Stimulated activated CD4-positive, alpha-beta T cell treated with anti-CD3 and anti-CD28 coated beads, Interleukin-15, amount 100 ng/mL, for 24 hours (primary cell): Measurements from ENCODE around the gene SRRT.
A peak's percentile ranks its signal among the peaks of the same experiment; 100 is the strongest.

Experiments used
- DNase-seq: peaks from one replicate; pipeline ENCODE4 v3.0.0-alpha.2; 2020

SRRT gene

GRCh38 chr7:100882785-100883526, 8.1 kb downstream of the SRRT start:
- DNase-seq, result no peak

- DNase-seq, result no peak
Observed at GRCh38 chr7:100884736-100885439, 10.0 kb downstream of the SRRT start.

GRCh38 chr7:100885440-100886141, 10.7 kb downstream of the SRRT start:
- no peak for DNase-seq

- DNase-seq, result no peak
Observed at GRCh38 chr7:100886142-100886935, 11.4 kb downstream of the SRRT start.

DNA sequence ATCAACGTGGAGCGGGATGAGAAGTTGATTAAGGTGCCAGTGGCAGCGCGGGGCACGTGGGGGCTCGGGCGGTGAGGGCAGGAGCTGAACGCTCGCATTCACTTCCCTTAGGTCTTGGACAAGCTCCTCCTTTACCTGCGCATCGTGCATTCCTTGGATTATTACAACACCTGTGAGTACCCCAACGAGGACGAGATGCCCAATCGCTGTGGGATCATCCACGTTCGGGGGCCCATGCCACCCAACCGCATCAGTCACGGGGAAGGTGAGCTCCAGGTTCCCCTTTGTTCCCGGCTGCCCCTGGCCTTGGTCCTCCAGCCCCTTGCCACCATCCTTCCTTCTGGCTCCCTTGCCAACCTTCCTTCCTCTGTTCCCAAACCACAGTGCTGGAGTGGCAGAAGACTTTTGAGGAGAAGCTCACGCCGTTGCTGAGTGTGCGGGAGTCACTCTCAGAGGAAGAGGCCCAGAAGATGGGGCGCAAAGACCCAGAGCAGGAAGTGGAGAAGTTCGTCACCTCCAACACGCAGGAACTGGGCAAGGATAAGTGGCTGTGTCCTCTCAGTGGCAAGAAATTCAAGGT, 12.1 kb downstream of the SRRT start:
- DNase-seq, result peak; percentile 41

- peak; percentile 71 for DNase-seq
Observed at GRCh38 chr7:100887516-100888290, 12.8 kb downstream of the SRRT start.

DNA sequence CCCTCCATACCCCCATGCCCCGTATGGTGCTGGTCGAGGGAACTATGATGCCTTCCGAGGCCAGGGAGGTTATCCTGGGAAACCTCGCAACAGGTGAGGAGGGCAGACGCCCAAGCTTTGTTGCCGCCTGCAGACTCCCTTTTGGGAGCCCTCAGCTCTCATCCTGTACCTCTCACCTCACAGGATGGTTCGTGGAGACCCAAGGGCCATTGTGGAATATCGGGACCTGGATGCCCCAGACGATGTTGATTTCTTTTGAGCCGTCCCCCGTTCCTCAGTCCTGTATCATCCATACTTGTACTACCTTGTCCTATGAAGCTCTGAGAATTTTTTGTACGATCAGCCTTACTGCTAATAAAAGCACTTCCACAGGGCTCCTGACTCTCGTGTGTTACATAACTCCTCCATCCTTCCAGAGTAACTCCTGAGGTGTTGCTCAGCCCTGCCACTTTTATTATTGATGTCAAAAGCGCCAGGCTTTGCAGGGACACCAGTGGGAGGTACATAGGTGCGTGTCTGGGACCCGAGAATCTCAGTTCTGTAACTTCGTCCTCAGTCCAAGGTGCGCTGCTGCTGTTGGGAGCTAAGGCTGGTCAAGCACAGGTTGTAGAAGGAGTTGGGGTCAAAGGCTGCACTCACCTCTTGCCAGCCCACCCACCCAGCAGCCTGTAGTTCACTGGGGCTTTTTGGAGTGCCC, 13.5 kb downstream of the SRRT start:
- DNase-seq, result no peak

GRCh38 chr7:100888988-100889750, 14.3 kb downstream of the SRRT start, which contains the start of gene UFSP1:
Gene UFSP1 (minus strand): TSS chr7:100889715. CDS start chr7:100889271, 444 bp downstream.
- no peak for DNase-seq

GRCh38 chr7:100890653-100891567, 16.0 kb downstream of the SRRT start:
- DNase-seq, result peak; percentile 29

DNA sequence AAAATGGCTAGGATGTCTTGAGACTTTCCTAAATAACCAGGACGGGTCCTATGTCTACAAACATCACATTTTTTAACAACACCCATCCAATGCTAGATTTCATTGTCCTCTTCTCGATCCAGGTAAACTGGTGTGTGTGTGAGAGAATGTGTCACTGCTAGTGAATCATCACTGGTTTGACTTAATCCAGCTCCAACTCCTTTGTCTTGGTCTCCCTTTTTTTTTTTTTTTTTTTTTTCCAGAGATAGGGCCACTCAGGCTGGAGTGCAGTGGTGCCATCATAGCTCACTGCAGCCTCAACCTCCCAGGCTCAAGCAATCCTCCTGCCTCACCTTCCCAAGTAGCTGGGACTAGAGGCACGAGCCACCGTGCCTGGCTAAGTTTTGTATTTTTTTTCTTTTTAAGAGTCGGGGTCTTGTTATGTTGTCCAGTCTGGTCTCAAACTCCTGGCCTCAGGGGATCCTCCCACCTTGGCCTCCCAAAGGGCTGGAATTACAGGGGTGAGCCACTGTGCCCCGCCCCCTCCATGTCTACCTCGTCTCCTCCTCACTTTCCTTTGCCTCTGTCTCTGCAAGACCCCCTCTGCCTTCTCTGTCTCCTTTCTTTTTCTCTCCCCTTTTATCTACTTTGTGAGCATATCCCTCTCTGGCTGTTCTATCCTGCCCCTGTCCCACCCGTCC, 16.8 kb downstream of the SRRT start:
- DNase-seq, result no peak

- no peak for DNase-seq
Observed at GRCh38 chr7:100892364-100893317, 17.7 kb downstream of the SRRT start.

DNA sequence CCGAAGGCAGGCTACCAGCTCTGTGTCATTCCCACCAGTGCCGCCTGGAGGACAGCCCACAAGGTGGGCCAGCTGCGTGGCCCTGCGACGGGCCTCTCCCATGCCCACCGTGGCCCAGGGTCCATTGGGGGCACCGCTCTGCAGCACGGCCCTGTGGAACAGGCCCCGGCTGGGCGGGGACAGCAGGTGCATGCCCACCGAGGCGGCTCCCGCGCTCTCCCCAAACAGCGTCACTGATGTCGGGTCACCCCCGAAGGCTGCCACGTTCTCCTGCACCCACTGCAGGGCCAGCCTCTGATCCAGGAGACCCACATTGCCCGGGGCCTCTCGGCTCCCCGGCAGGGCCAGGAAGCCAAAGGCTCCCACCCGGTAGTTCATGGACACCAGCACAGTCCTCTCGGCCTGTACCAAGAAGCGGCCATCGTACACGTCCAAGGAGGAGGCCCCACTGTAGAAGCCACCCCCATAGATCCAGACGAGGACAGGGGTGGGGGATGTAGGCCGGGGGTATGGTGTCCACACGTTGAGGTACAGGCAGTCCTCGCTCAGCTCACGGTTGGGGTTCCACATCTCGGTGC, 18.5 kb downstream of the SRRT start:
- DNase-seq, result no peak

- DNase-seq, result no peak
Observed at GRCh38 chr7:100893910-100894721, 19.2 kb downstream of the SRRT start.

DNA sequence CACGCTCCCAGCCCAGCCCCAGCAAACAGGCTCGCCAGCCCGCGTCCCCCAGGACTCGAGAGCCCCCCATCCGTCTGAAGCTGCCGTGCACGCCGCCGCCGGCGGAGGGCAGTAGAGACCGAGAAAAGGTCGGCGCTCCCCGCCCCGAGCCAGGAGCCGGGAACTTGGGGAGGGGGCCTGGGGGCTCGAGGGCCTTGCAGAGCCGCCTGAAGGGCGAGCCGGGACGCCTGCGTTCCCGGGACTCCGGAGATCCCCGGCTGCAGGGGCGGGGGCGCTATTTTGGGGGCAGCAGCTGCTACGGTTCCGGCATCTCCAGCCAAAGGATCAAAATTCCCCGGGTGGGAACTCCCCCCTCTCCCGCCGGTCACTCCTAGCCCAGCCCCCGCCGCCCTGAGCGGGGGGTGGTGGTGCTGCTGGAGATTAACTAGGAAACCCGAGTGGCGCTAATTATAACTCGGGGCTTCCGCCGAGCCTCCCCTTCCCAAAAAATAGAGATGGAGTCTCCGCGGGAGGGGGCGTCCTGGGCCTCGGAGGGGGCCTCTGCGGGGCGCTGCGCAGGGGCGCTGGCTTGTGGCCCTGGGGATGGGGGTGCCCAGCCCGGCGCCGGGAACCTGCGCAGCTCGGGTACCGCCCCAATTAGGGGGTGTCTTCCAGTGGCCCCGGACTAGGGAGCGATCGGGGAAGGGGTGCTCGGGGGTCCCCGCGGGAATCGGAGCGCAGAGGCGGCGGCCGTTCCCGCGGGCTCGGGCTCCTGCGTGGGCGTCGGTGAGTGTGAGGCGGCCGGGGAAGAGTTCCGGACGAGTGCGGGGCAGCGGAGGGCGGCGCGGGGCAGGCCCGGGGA, 20.2 kb downstream of the SRRT start:
- peak; percentile 68 for DNase-seq

DNA sequence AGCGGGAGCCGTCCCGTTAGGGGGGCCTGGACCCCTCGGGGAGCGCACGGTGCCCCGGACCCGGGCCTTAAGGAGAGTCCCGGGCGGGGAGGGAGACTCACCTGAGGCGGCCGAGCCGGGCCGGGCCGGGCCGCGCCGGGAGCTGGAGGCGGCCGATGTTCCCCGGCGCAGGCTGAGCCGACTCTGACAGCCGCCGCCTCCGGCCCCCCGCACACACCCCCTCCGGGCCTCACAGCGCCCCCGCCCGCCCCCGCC, 20.7 kb downstream of the SRRT start, which contains the start of gene ACHE:
Gene ACHE, minus strand, starts transcription at position 188 of the 255 bp plus-strand sequence. CDS start 1,656 bp downstream, outside the sequence.
- DNase-seq, result no peak
